Tibial nerve (tissue), 4 donors: ENCODE results near the gene ITGA5.

Experiments used
- EP300 ChIP-seq, 2 donors: sonication (generic); formaldehyde crosslinking; IDR thresholded peaks; one replicate each; pipeline ENCODE4 v1.6.1; 2017; ENCODE audit warnings: antibody characterized with exemption in 2 of 2, mild to moderate bottlenecking in 1 of 2
- POLR2A ChIP-seq, 2 donors: fragments of 450-650 bp; IDR thresholded peaks; one replicate each; pipeline ENCODE4 v1.6.1; 2017; ENCODE audit warnings: antibody characterized with exemption in 2 of 2, mild to moderate bottlenecking in 2 of 2, moderate library complexity in 2 of 2
- TF ChIP-seq, protein P1 (sequence below), 5 experiments: fragments of 200-600 bp in 3 of 5; fragments of 450-650 bp in 2 of 5; sonication (generic) in 3 of 5; IDR thresholded peaks; one replicate each; pipeline ENCODE4 v1.5.1; 2016 to 2019; ENCODE audit warnings: antibody characterized with exemption in 5 of 5, mild to moderate bottlenecking in 3 of 5, moderate library complexity in 2 of 5

DNA sequence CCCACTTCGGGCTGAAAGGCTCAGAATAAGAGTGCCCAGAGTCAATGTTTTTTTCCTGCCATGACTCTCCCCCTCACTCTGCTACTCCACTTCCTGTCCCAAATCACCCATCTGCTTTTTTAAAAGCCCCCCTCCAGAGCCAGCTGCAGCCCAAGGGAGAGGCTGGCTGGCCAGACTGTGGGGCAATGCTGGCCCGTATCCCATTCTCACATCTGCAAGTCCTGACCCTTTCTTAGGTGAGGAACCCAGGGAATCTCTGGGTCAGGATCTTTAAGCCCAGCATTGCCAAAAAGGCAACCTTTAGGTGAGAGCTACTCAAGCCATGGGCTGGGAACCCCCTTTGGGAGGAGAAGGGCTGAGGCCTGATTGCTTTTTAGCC is 1.7 kb upstream of the ITGA5 start:
- TF ChIP-seq, protein P1, sequence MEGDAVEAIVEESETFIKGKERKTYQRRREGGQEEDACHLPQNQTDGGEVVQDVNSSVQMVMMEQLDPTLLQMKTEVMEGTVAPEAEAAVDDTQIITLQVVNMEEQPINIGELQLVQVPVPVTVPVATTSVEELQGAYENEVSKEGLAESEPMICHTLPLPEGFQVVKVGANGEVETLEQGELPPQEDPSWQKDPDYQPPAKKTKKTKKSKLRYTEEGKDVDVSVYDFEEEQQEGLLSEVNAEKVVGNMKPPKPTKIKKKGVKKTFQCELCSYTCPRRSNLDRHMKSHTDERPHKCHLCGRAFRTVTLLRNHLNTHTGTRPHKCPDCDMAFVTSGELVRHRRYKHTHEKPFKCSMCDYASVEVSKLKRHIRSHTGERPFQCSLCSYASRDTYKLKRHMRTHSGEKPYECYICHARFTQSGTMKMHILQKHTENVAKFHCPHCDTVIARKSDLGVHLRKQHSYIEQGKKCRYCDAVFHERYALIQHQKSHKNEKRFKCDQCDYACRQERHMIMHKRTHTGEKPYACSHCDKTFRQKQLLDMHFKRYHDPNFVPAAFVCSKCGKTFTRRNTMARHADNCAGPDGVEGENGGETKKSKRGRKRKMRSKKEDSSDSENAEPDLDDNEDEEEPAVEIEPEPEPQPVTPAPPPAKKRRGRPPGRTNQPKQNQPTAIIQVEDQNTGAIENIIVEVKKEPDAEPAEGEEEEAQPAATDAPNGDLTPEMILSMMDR (IDR thresholded peaks at IDR 0.05), result no peak
- TF ChIP-seq POLR2A (IDR thresholded peaks at IDR 0.05), result no peak
- TF ChIP-seq EP300 (IDR thresholded peaks at IDR 0.05), result no peak
